T-helper 2 cell (primary cell): ENCODE results near the gene ANAPC1.
"Not testable (repeated sequence)": the region's sequence is repeated elsewhere in the genome, so short reads cannot be mapped to it uniquely, and the experiment has no call there.

Experiments used
- DNase-seq, 5 experiments: peaks; one replicate each; pipeline versions ENCODE4 v3.0.0 to v3.0.0-alpha.2; 2012 to 2022
- total RNA-seq, 2 donors: gene quantifications; one replicate each; lab custom pipeline; 2026; lab: John Stamatoyannopoulos, UW

The ANAPC1 gene
- total RNA-seq: 41.2 to 58.5 reads per million in 2 donors

GRCh38 chr2:111883661-111884591 lies at the start of gene ANAPC1:
ANAPC1 (minus strand) TSS chr2:111884193; CDS start chr2:111880825, 3,368 bp downstream.
- DNase-seq: peak; percentile 73 to 88 (median 78)

- no peak for DNase-seq
Measured at GRCh38 chr2:111932841-111933291, 48.9 kb upstream of the ANAPC1 start.

GRCh38 chr2:111930875-111931274 lies 46.9 kb upstream of the ANAPC1 start:
- peak in 1 of 5 experiments; percentile 73 for DNase-seq

- DNase-seq: peak in 1 of 5 experiments; percentile 30
Measured at GRCh38 chr2:111930409-111930808, 46.4 kb upstream of the ANAPC1 start.

- DNase-seq: no peak
Measured at GRCh38 chr2:111927723-111928122, 43.7 kb upstream of the ANAPC1 start.

GRCh38 chr2:111924617-111925107 lies 40.7 kb upstream of the ANAPC1 start:
- no peak for DNase-seq

GRCh38 chr2:111923276-111923804 lies 39.3 kb upstream of the ANAPC1 start:
- DNase-seq: no peak

- no peak for DNase-seq
Measured at GRCh38 chr2:111919794-111920608, 36.0 kb upstream of the ANAPC1 start.

GRCh38 chr2:111919365-111919764 lies 35.4 kb upstream of the ANAPC1 start:
- DNase-seq: no peak

- no peak for DNase-seq
Measured at GRCh38 chr2:111918383-111918806, 34.4 kb upstream of the ANAPC1 start.

- DNase-seq: no peak
Measured at GRCh38 chr2:111917106-111917505, 33.1 kb upstream of the ANAPC1 start.

GRCh38 chr2:111912547-111912946 lies 28.6 kb upstream of the ANAPC1 start:
- no peak for DNase-seq

GRCh38 chr2:111911295-111911977 lies 27.4 kb upstream of the ANAPC1 start:
- not testable (repeated sequence) for DNase-seq

GRCh38 chr2:111910609-111911277 lies 26.8 kb upstream of the ANAPC1 start:
- DNase-seq: no peak

GRCh38 chr2:111909997-111910396 lies 26.0 kb upstream of the ANAPC1 start:
- not testable (repeated sequence) for DNase-seq

- DNase-seq: no peak
Measured at GRCh38 chr2:111909079-111909478, 25.1 kb upstream of the ANAPC1 start.

- DNase-seq: no peak
Measured at GRCh38 chr2:111908578-111908977, 24.6 kb upstream of the ANAPC1 start.

- DNase-seq: peak in 1 of 5 experiments; percentile 19
Measured at GRCh38 chr2:111905990-111906735, 22.2 kb upstream of the ANAPC1 start.

GRCh38 chr2:111905475-111905869 lies 21.5 kb upstream of the ANAPC1 start:
- DNase-seq: not testable (repeated sequence)

- DNase-seq: no peak
Measured at GRCh38 chr2:111904726-111905474, 20.9 kb upstream of the ANAPC1 start.
